HG03432 (cell line): ENCODE measurements around the gene TMEM135.

Source experiments
- ATAC-seq: cut with Tn5 transposase; IDR thresholded peaks from one replicate; pipeline ENCODE4 v1.9.1; 2021; ENCODE audit warnings: mild to moderate bottlenecking, moderate library complexity; ENCODE audit not compliant: unreplicated experiment

Gene TMEM135

DNA sequence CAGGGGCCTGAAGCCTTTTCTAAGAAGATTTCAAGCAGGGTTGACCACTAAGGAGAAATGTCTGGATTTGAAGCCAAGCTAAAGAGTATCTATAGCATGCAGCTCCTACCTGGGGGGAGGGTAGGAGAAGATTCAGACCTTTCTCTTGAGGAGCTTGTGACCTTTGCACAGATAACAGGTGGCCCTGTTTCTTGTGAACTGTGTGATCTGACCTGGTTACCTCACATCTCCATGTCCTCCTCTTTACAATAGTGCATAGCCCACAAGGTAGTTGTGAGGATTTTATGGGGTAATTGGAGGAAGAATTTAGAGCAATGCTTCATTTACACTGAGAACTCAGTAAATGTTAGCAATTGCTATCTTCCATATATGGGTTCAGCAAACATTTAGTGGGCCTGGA, 310.1 kb downstream of the TMEM135 start:
- no peak for ATAC-seq

DNA sequence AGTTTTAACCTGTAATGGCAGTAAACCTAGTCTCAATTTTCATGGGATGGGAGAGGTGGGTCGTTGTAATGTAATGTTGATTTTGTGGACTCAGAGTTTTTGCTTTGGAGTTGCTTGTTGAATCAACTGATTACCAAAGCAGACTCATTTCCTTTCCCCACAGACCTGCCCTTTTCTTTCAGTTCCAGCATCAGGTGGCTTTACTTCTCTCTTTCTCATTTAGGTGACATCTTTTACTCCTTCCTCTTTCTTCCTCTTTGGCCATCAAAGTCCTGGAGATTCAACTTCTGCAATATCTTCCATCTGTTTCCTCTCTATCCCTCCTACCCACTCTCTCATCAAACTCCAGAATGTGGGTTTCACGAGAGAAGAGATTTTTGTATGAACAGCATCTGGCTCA, 313.9 kb downstream of the TMEM135 start:
- no peak for ATAC-seq

DNA sequence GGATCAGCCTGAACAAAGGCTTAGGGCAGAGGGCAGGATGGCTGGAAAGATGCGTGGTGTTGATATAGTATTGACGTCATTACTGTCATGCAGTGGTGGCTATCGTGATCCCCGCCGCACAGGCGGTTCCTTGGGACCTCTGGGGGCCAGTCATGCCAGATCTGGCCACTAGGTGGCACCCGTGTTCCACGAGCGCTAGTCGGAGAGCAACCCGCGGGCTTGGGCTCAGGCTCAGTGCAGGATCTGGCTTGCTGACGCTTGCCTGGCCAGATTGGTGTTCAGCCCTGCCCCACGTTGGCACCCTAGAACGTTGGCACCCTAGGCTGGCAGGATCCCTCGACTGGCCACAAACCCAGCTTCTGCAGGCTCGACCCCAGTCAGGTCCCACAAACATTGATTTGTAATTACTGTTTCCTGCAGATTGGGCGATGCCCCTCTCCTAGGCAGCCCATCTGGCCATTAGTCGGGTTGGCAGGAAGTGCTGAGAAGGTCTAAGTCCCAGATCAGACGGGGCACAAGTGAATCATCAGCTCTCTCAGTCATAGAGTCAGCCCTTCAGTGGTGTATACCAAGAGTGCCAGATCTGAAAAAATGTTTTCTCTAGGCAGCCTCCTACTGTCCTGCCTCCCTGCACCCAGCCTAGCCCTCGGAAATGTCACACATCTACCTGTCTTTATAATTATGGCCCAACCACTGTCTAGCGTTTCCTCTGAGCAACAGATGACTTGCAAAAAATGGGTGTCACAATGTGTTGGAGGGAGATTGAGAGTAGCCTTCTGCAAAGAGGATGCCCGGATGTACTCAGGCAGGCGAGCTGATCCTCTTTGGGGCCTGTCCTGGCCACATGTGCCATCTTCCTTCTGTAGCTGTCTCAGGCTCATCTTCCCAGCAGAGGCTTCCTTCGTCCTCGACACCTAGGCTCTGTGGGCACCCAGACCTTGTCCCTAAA, 315.3 kb downstream of the TMEM135 start:
- peak; percentile 98 for ATAC-seq

DNA sequence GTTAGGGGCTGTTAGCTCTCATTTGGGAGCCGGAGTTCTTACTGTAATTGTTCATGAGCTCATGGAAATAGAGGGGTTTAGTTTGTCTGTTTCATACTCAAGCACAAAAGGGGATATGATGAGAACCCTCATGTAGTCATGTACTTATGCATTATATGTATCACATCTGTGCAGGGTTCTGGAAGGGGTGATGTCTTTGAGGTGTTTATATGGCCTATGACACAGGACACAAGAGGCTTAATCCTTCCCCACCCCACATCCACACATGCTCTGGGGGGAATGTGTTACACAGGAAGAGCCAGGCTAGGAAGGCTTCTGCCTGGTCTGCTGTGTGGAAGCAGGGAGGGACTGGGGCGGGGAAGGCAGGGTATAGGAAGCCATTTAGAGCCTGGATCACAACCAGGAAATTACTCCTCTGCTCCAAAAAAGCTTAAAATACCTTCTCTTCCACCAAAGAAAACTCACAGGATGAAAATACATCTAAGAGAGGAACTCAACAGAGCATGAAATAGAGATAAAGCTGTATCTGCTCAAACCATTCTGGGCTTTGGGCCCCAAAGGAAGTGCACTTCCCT, 316.1 kb downstream of the TMEM135 start:
- ATAC-seq = no peak

DNA sequence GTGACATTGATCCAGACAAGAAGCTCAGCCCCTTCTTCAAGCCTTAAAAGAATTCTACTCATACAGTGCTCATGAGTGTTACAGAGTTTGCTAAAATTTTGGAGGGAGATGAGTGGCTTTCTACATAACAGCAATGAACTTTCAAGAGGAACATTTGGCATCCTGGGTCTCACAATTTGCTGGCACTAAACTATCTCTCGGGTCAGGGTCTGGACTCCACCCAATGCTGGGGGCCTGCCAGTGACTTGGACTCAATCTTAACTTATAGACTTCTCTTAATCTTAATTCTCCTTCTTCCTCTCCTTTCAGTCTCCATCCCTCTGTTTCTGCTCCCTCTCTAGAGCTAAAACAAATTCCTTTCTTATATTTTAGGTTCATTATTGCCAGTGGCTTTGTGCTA, 317.9 kb downstream of the TMEM135 start:
- no peak for ATAC-seq

DNA sequence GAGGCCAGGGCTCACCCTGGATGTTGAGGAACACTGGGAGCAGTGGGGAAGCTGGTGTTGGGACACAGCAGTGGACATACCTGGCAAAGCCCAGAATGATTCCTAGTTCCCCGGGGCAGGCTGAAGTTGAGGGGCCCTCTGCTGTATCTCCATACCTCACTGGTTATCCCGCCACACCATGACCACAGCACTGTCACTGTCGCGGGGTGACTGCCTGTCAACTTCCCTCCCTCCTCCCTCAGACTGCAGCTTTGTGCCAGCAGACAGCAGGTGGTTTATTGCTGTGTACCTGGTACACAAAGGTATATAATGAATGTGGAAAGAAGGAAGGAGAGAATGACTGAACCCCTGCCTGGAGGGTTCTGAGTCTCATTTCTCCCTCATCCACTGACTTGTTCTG, 318.7 kb downstream of the TMEM135 start:
- no peak for ATAC-seq

DNA sequence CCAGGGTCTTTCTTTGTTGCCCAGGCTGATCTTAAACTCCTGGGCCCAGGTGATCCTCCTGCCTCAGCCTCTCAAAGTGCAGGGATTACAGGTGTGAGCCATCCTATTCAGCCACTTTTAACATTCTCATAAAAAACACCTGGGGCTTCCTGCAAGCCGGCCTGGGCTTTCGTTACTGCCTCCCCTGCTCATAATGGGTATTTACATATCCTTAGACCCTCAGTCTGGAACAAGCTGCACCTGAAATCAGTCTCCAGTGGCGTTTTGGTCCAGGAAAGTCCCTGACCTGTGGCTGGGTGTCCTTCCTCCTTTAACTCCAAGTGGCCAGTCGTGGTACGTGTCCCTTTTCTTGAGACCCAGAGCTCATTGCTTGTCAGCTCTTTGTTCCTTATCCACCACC, 320.7 kb downstream of the TMEM135 start:
- ATAC-seq = no peak

DNA sequence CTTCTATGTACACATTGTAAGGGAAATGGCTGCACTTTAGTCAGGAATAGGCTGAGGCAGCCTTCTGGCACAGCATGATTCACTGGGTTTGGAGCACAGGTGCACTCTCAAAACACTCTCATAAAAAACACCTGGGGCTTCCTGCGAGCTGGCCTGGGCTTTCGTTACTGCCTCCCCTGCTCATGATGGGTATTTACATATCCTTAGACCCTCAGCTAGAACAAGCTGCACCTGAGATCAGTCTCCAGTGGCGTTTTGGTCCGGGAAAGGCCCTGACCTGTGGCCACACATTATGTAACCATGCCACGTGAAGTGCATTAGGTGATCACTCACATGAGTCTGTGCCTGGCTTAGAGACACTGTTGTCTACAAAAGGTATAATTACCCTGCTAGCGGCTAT, 321.7 kb downstream of the TMEM135 start:
- ATAC-seq = no peak

DNA sequence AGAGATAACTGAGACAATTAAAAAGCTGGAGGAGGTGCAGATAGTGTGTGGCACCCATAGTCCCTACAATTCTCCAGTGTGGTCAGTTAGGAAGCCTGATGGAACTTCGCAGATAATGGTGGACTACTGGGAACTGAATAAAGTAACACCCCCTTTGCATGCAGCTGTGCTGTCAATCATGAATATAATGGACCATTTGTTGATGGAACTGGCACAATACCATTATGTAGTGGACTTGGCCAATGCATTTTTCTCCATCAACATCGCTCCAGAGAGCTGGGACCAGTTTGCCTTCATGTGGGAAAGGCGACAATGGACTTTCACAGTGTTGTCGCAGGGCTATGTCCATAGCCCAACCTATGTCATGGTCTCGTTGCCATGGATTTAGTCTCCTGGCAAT, 324.2 kb downstream of the TMEM135 start:
- no peak for ATAC-seq

DNA sequence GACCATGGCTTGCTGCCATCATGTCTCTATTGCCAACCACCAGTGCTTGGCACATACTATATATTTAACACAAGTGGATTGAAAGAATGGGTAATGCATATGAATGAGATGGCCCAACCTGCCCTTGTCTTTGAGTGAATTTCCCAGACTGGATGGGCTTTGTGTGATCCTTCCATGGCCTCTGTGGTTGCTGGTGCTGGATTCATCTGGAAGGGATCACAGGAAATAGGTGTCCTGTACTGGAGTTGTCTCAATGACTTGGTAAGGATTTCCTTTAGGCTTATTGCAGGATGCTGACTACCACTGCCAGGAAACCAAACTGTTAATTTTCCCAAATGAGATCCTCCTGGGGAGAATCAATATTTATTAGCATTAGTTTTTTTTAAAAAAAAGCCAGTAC, 328.6 kb downstream of the TMEM135 start:
- no peak for ATAC-seq

DNA sequence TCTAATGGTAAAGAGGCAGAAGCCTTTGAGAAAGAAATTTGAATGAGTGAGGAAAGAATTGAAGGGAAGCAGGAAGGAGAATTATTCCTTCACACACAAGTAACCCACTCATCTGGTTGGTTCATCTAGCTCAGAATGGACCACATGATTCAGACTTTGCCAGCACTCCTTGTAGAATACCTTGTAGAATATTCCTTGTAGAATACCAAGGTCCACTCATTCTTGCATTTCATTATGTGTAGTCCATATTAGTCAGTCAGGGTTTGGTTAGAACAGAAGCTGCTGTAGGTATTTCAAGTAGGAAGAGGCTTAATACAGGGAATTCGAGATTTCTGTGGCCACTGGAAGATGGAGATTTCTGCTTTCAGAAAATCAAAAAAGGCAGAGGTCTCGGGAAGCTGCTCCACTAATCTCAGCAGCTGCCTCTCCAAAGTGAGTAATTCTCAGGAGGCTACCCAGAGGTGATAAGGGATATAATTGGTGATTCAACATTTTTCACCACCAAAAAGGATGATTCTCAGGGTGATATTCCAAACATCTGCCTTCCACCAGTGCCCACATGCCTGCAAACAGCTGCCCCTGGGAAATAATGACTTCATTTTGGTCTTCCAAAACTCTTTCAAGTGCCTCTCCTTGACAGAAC, 329.1 kb downstream of the TMEM135 start:
- ATAC-seq = no peak

DNA sequence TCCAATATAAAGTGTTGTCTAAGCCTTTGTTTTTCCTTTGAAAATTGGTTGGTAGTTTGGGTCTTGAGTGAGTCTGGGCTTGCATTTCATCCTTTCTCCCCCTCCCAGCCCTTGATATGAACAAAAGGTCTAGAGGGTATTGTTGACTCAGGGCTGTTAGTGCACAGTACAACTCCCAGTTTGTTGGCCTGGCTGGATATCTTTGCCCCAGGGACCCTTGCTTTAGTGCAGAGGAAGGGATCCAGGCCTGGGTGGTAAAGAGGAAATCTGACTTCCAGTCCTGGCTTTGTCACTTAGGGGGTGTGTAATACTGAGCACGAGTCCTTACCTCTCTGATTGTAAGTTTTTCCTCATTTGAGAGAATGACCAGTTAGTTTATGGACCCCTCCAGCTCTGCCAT, 330.4 kb downstream of the TMEM135 start:
- no peak for ATAC-seq

DNA sequence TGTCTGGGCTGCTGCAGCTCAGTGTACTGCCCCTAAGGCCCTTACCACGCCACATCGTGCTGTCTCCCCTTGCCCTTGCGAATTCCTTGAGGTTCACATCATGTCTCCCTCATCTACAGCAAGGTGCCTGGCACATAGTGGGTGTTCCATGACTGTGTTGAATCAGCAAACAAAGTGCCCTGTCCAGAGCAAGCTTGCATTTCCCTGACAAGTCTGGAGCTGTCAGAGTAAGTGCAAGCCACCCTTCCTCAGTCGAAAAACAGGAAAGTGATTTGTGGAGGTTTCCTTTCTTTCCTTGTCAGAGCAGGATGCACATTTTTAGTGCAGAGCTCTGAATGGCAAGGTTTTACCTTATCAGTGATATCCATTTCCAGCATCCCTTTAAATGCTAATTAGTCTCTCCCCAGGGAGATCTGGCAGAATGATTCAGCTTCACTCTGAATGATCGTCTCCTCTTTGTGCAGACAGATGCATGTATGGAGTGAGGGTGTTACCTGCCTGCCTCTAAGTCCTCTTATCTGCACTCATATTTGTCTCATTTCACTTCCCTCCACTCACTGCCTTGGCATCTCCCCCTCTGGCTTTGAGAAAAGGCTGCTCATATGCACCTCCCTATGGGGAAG, 331.2 kb downstream of the TMEM135 start:
- no peak for ATAC-seq

DNA sequence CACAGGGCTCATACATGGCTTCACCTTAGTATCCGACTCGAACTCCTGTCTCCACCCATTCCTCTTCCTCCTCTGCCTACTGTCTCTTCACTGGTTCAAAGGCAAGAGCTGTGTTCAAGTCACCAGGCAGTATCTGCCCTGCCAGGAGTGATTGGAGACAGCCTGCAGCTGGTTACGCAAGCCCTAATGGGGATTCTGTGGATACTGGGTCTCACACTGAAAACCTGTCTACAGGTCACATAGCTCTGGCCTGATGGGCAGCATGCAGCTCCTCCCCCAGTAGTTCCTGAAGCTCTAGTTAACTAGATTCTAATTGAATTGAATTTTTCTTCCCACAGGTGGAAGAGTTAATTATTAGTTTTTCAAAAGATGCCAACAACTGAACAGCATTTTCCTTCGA, 332.2 kb downstream of the TMEM135 start:
- no peak for ATAC-seq

DNA sequence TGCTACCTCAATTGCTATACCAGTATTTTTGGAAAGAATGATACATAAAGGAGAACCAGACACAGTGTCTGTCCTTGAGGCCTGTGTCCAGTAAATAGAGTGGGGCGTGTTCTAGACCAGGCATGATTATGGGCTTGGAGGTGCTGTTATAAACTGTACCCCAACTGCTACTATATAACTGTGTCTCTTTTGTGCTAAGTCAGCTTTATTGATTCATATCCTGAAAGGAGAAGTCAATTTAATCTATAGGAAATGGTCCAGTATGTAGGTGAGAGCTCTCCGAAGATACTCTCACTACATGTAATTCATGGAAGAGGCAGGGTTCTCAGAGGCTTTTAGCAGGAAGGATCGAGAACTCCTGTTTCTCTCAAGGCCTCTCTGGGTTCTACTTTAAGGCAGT, 334.3 kb downstream of the TMEM135 start:
- no peak for ATAC-seq
